Nephron (organoid): ENCODE measurements around the gene TPRA1.

Experiments used
- H3K27ac Mint-ChIP-seq, 3 experiments: 2 replicates each; pipeline ENCODE4 v1.8.0; 2020; ENCODE audit warnings: mixed read lengths in 3 of 3, mild to moderate bottlenecking in 2 of 3, moderate library complexity in 1 of 3
- H3K27me3 Mint-ChIP-seq: 2 replicates; pipeline ENCODE4 v1.8.0; 2021; ENCODE audit warnings: low read depth, mild to moderate bottlenecking, moderate library complexity, mixed read lengths
- H3K36me3 Mint-ChIP-seq: 2 replicates; pipeline ENCODE4 v1.8.0; 2020; ENCODE audit warnings: low read depth, mixed read lengths
- H3K4me1 Mint-ChIP-seq: 2 replicates; pipeline ENCODE4 v1.8.0; 2020; ENCODE audit warnings: mixed read lengths
- H3K4me3 Mint-ChIP-seq, 3 experiments: 2 replicates each; pipeline ENCODE4 v1.8.0; 2020; ENCODE audit warnings: mild to moderate bottlenecking in 3 of 3, mixed read lengths in 3 of 3, moderate library complexity in 2 of 3
- H3K9me3 Mint-ChIP-seq: 2 replicates; pipeline ENCODE4 v1.8.0; 2020; ENCODE audit warnings: mixed read lengths
- TF ChIP-seq, protein P1 (sequence below), 3 experiments: fragments of 200-600 bp; sonication (generic); IDR thresholded peaks; one replicate each; pipeline ENCODE4 v1.5.0; 2021; ENCODE audit warnings: antibody characterized with exemption in 3 of 3; ENCODE audit not compliant: unreplicated experiment in 3 of 3

Gene TPRA1

DNA sequence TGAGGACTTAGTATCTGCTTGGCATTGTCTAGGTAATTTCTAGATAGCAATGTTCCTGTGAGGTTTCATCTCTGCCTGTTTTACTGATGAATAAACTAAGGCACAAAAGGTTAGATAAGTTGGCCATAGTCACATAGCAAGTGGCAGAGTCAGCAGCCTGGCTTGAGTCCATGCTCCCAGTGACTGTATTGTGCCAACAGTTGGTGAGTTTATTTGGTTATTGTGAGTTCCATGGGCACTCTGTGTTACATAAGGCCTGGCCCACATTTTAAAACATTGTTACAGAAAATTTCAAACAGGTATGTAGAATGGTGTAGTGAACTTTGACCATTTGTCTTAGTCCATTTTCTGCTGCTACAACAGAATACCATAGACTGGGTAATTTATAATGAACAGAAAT is 22.9 kb upstream of the TPRA1 start:
- Mint-ChIP-seq H3K4me1 (no peaks in the 10 kb centered on the region), H3K36me3 (peaks cover 79% of the 10 kb centered on the region), H3K27ac (peak overlapping the region in 2 of 3 experiments; percentile 70 to 78), H3K4me3 (no peak overlapping the region), H3K9me3 (no peaks in the 10 kb centered on the region), H3K27me3 (no peaks in the 10 kb centered on the region)
- TF ChIP-seq, protein P1, sequence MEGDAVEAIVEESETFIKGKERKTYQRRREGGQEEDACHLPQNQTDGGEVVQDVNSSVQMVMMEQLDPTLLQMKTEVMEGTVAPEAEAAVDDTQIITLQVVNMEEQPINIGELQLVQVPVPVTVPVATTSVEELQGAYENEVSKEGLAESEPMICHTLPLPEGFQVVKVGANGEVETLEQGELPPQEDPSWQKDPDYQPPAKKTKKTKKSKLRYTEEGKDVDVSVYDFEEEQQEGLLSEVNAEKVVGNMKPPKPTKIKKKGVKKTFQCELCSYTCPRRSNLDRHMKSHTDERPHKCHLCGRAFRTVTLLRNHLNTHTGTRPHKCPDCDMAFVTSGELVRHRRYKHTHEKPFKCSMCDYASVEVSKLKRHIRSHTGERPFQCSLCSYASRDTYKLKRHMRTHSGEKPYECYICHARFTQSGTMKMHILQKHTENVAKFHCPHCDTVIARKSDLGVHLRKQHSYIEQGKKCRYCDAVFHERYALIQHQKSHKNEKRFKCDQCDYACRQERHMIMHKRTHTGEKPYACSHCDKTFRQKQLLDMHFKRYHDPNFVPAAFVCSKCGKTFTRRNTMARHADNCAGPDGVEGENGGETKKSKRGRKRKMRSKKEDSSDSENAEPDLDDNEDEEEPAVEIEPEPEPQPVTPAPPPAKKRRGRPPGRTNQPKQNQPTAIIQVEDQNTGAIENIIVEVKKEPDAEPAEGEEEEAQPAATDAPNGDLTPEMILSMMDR (IDR thresholded peaks at IDR 0.05; ENCODE audit: unreplicated experiment in 3 of 3) = no peak

DNA sequence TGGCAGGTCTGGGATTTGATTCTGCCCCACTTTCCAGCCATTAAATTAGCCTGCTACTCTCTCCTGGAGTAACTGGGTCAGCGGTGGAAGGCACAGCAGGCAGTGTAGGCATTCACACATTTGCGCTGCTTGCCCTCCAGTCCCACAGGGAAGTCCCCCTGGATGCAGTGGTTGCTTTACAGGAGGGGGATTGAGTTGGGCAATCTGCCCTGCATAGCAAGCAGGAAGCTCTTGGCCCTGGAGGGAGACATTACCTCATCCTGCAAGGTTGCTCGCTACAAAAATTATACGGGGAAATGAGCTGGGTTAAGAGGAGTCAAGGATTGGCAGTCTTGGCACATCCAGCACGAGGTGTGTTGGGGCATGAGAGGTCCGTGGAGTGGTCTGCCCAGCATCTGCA is 22.4 kb upstream of the TPRA1 start:
- Mint-ChIP-seq H3K27me3 (no peaks in the 10 kb centered on the region), H3K36me3 (peaks cover 79% of the 10 kb centered on the region), H3K27ac (peak overlapping the region in 2 of 3 experiments; percentile 70 to 78)

DNA sequence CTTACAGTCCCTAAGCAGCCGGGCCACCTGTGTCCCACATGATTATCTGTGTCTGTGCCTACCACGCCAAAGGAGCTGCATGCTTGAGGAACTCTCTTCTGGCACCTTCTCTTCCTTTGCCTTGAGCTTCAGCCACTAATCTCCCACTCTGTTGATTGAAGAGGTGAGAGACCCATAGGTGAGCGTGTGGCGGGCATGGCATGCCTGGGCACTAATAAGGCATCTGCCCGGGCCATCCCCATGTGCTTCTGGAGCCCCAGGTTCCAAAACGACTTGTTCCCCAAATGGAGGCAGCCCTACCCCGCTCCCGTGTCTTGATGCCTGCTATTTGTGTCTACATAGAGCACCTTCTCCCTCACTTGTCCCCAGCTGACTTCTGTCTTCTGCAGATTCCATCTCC is 20.7 kb upstream of the TPRA1 start:
- Mint-ChIP-seq H3K27ac (no peak overlapping the region), H3K9me3 (no peaks in the 10 kb centered on the region)

More for the DNA sequence above, 22.4 kb upstream of the TPRA1 start:
- TF ChIP-seq, protein P1 (IDR thresholded peaks at IDR 0.05; ENCODE audit: unreplicated experiment in 3 of 3) = no peak
- H3K4me3 Mint-ChIP-seq = no peak overlapping the region
- H3K4me1 Mint-ChIP-seq = no peaks in the 10 kb centered on the region
- no peaks in the 10 kb centered on the region for H3K9me3 Mint-ChIP-seq

DNA sequence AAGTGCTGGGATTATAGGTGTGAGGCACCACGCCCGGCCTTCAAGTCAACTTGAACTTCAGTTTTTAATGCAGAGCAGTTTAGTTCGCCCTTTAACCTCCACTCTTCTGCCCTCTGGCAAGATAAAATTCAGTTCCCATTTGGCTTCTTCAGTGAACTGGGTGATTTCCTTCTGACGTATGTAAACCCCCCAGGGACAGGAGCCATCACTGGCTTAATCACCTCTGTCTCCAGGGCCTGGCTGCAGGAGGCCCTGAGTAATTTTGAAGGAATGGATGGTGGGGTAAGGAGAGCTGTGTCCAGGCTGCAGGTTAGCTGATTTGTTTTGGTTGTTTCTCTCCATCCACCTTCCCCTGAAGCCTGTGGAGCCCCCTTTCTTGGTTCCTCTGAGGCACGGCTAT is 19.6 kb upstream of the TPRA1 start:
- TF ChIP-seq, protein P1 (IDR thresholded peaks at IDR 0.05; ENCODE audit: unreplicated experiment in 3 of 3) = no peak
- H3K27ac Mint-ChIP-seq = no peak overlapping the region
- H3K4me1 Mint-ChIP-seq = no peaks in the 10 kb centered on the region
- H3K36me3 Mint-ChIP-seq = peaks cover 81% of the 10 kb centered on the region
- H3K27me3 Mint-ChIP-seq = no peaks in the 10 kb centered on the region
- no peaks in the 10 kb centered on the region for H3K9me3 Mint-ChIP-seq
- no peak overlapping the region for H3K4me3 Mint-ChIP-seq

More for the DNA sequence above, 20.7 kb upstream of the TPRA1 start:
- Mint-ChIP-seq H3K4me1 (no peaks in the 10 kb centered on the region), H3K27me3 (no peaks in the 10 kb centered on the region), H3K36me3 (peaks cover 82% of the 10 kb centered on the region), H3K4me3 (no peak overlapping the region)
- TF ChIP-seq, protein P1 (IDR thresholded peaks at IDR 0.05; ENCODE audit: unreplicated experiment in 3 of 3) = no peak

DNA sequence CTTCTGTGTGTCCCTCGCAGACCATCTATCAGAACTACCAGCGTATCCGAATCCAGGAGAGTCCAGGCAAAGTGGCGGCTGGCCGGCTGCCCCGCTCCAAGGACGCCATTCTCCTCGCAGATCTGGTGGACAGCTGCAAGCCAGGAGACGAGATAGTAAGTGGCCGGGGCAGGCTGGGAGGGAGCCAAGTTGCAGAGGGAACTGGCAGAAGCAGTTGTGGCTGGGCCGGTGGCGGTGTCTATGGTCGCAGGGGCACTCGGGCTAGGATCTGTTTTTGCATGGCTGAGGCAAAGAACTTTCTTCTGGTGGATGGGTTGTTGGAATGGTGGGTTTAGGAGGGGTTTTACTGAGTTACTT is 17.8 kb upstream of the TPRA1 start:
- Mint-ChIP-seq H3K36me3 (peaks cover 80% of the 10 kb centered on the region), H3K9me3 (no peaks in the 10 kb centered on the region), H3K4me3 (no peak overlapping the region), H3K27me3 (no peaks in the 10 kb centered on the region), H3K27ac (no peak overlapping the region), H3K4me1 (no peaks in the 10 kb centered on the region)
- TF ChIP-seq, protein P1 (IDR thresholded peaks at IDR 0.05; ENCODE audit: unreplicated experiment in 3 of 3) = no peak

DNA sequence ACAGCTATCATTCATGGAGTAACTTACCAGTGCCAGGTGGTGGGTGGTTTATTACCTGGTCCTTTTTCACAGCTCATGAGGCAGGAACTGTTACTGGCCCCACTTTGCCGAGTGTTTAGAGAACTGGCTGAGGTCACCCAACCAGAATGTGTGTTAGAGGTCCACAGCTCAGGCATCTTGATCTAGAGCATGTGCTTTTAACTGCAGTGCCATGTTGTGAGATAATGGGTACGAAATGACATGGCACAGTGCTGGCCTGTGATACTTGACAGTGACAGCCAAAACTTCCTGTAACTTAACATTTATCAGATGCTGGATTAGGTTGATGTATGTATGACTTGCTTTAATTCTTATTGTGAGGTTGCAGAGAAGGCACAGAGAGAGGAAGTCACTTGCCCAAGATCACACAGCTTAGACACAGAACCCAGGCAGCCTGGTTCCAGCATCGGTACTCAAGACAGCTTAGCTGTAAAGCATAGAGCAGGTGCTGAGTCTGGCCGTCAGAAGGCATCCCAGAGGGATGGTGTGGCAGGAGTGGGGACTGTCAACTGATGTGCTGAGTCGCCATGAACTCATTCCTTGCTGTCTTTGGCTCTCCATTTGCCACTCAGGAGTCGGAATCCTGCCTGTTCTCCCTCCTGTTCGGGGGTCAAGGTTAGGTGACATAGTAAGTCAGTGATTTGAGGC is 17.3 kb upstream of the TPRA1 start:
- Mint-ChIP-seq H3K27me3 (no peaks in the 10 kb centered on the region), H3K4me3 (no peak overlapping the region), H3K4me1 (no peaks in the 10 kb centered on the region), H3K27ac (no peak overlapping the region), H3K36me3 (peaks cover 75% of the 10 kb centered on the region), H3K9me3 (no peaks in the 10 kb centered on the region)
- TF ChIP-seq, protein P1 (IDR thresholded peaks at IDR 0.05; ENCODE audit: unreplicated experiment in 3 of 3) = no peak
